HCT116 (cell line): ENCODE measurements around the gene HLA-DMA. TPM values are rescaled to one million over a fixed set of nuclear protein-coding genes. Genes with fewer than 3 reads are reported as not detected.

Experiments used
- ATAC-seq: fragments of 200-7000 bp; cut with Tn5 transposase; 2 replicates; pipeline ENCODE4 v1.9.1; 2020; ENCODE audit warnings: mild to moderate bottlenecking, moderate library complexity
- BruUV-seq: library from RNA; stranded (reverse); fragments of 400-500 nt; replicated peaks from 2 replicates; lab custom pipeline; 2021; lab: Mats Ljungman, UMichigan
- CTCF ChIA-PET: fragments of 300-600 bp; sonication (Branson Sonifier 250); formaldehyde crosslinking; loops from one replicate; lab custom pipeline; 2021; ENCODE audit warnings: antibody characterized with exemption; lab: Charles Lee
- POLR2A ChIA-PET: fragments of 300-600, 350-600 bp; sonication (Branson Sonifier 250); formaldehyde crosslinking; loops from one replicate; lab custom pipeline; 2021; ENCODE audit warnings: antibody characterized with exemption; lab: Charles Lee
- RAD21 ChIA-PET, 2 experiments: fragments of 300-600 bp; sonication (Branson Sonifier 250); formaldehyde crosslinking; loops; one replicate each; lab custom pipeline; 2023; ENCODE audit warnings: low total read pairs in 2 of 2; ENCODE audit not compliant: uncharacterized antibody in 2 of 2, unreplicated experiment in 2 of 2, low non-redundant PET in 1 of 2; lab: Charles Lee
- DNase-seq: peaks from one replicate; pipeline ENCODE4 v3.0.0-alpha.2; 2010; ENCODE audit warnings: low read depth, low spot score
- H2AFZ ChIP-seq: fragments of 200-600 bp; shearing (Covaris generic), sonication (generic); 2 replicates; pipeline ENCODE4 v1.6.1; 2017; ENCODE audit warnings: low read depth, mixed run types, mixed read lengths, antibody characterized with exemption, low read length; ENCODE audit not compliant: poor library complexity, severe bottlenecking
- H3K27ac ChIP-seq: 2 replicates; pipeline ENCODE4 v1.5.1; 2012; ENCODE audit warnings: low read depth, low read length
- H3K27me3 ChIP-seq: fragments of 200-600 bp; sonication (generic); 2 replicates; pipeline ENCODE4 v1.6.1; 2016; ENCODE audit warnings: mixed run types, low read length, mixed read lengths; ENCODE audit not compliant: insufficient read depth
- H3K36me3 ChIP-seq, 2 experiments: fragments of 200-500 bp in 1 of 2; fragments of 200-600 bp in 1 of 2; sonication (Bioruptor generic) in 1 of 2; sonication (generic) in 1 of 2; 2 replicates each; pipeline versions ENCODE4 v1.5.1 to v1.6.1; 2014 to 2016; ENCODE audit warnings: low read length in 2 of 2, inconsistent platforms in 1 of 2, mixed read lengths in 1 of 2, mixed run types in 1 of 2; ENCODE audit not compliant: insufficient read depth in 2 of 2, control insufficient read depth in 1 of 2
- H3K4me1 ChIP-seq, 2 experiments: fragments of 200-600 bp in 1 of 2; sonication (generic) in 1 of 2; 2 replicates each; pipeline versions ENCODE4 v1.5.1 to v1.6.1; 2012 to 2017; ENCODE audit warnings: low read length in 2 of 2, inconsistent platforms in 1 of 2, mild to moderate bottlenecking in 1 of 2, mixed read lengths in 1 of 2, mixed run types in 1 of 2, moderate library complexity in 1 of 2; ENCODE audit not compliant: insufficient read depth in 2 of 2, control insufficient read depth in 1 of 2
- H3K4me2 ChIP-seq: fragments of 200-600 bp; sonication (generic); 2 replicates; pipeline ENCODE4 v1.6.1; 2017; ENCODE audit warnings: mixed run types, low read length, mixed read lengths
- H3K4me3 ChIP-seq, 2 experiments: fragments of 200-600 bp in 1 of 2; sonication (generic) in 1 of 2; replicated peaks in 1 of 2; 2 replicates each; pipeline ENCODE4 v1.5.1; 2011 to 2016; ENCODE audit warnings: low read length in 2 of 2, control low read depth in 1 of 2, low read depth in 1 of 2, mild to moderate bottlenecking in 1 of 2, mixed read lengths in 1 of 2, mixed run types in 1 of 2
- H3K79me2 ChIP-seq: fragments of 200-600 bp; sonication (generic); 2 replicates; pipeline ENCODE4 v1.6.1; 2017; ENCODE audit warnings: mild to moderate bottlenecking, mixed run types, low read length, moderate library complexity, mixed read lengths; ENCODE audit not compliant: insufficient read depth
- H3K9ac ChIP-seq: fragments of 200-600 bp; sonication (generic); 2 replicates; pipeline ENCODE4 v1.6.1; 2016; ENCODE audit warnings: low read length, mixed read lengths
- H3K9me2 ChIP-seq: fragments of 200-600 bp; sonication (generic), shearing (Covaris generic); 2 replicates; pipeline ENCODE4 v1.6.1; 2017; ENCODE audit warnings: mixed run types, mild to moderate bottlenecking, moderate library complexity; ENCODE audit not compliant: insufficient read depth
- H3K9me3 ChIP-seq, 2 experiments: fragments of 200-500 bp in 1 of 2; fragments of 200-600 bp in 1 of 2; sonication (Bioruptor generic) in 1 of 2; sonication (generic) in 1 of 2; 2 replicates each; pipeline ENCODE4 v1.6.1; 2014 to 2017; ENCODE audit warnings: low read length in 2 of 2, mixed read lengths in 2 of 2, inconsistent platforms in 1 of 2, low read depth in 1 of 2, mild to moderate bottlenecking in 1 of 2, mixed run types in 1 of 2, moderate library complexity in 1 of 2; ENCODE audit not compliant: control insufficient read depth in 1 of 2, insufficient read depth in 1 of 2
- H4K20me1 ChIP-seq: fragments of 200-600 bp; sonication (generic), shearing (Covaris generic); 2 replicates; pipeline ENCODE4 v1.6.1; 2017; ENCODE audit warnings: mixed run types, mild to moderate bottlenecking, moderate library complexity; ENCODE audit not compliant: insufficient read depth
- EGR1 ChIP-seq: IDR thresholded peaks from 2 replicates; pipeline ENCODE4 v1.6.1; 2012; ENCODE audit warnings: low read depth
- EZH2 ChIP-seq: fragments of 200-600 bp; sonication (generic); IDR thresholded peaks from 2 replicates; pipeline ENCODE4 v1.6.1; 2017; ENCODE audit warnings: antibody characterized with exemption, mixed run types
- SIN3A ChIP-seq: IDR thresholded peaks from 2 replicates; pipeline ENCODE4 v1.6.1; 2012; ENCODE audit warnings: low read depth
- SP1 ChIP-seq: IDR thresholded peaks from 2 replicates; pipeline ENCODE4 v1.6.1; 2012; ENCODE audit warnings: low read depth
- SRF ChIP-seq: IDR thresholded peaks from 2 replicates; pipeline ENCODE4 v1.6.1; 2012; ENCODE audit warnings: low read depth
- YY1 ChIP-seq: IDR thresholded peaks from 2 replicates; pipeline ENCODE4 v1.6.1; 2011; ENCODE audit warnings: low read length, low read depth, moderate library complexity, mild to moderate bottlenecking; ENCODE audit not compliant: insufficient replicate concordance; ENCODE audit errors: extremely low read depth
- intact Hi-C: fragments of 100-400 bp; cut with micrococcal nuclease; formaldehyde crosslinking; loops from 2 replicates; pipeline ENCODE4 v1.10.0; 2022
- total RNA-seq: library from RNA; stranded (reverse); gene quantifications from one replicate; pipeline ENCODE4 v1.2.1, GENCODE V29; 2021; ENCODE audit not compliant: unreplicated experiment
- TF ChIP-seq, protein P1 (sequence below), 3 experiments: fragments of 200-600 bp in 1 of 3; sonication (generic) in 1 of 3; IDR thresholded peaks in 2 of 3; conservative IDR thresholded peaks in 1 of 3; 2 replicates each; pipeline ENCODE4 v1.5.1; 2012 to 2017; ENCODE audit warnings: low read depth in 2 of 3, low read length in 2 of 3, antibody characterized with exemption in 1 of 3, borderline replicate concordance in 1 of 3, control low read depth in 1 of 3, mild to moderate bottlenecking in 1 of 3, mixed read lengths in 1 of 3, mixed run types in 1 of 3, moderate library complexity in 1 of 3; ENCODE audit not compliant: insufficient read depth in 1 of 3

Gene HLA-DMA
- total RNA-seq, 1 experiment from 2014 or later, result 12.1 TPM

DNA sequence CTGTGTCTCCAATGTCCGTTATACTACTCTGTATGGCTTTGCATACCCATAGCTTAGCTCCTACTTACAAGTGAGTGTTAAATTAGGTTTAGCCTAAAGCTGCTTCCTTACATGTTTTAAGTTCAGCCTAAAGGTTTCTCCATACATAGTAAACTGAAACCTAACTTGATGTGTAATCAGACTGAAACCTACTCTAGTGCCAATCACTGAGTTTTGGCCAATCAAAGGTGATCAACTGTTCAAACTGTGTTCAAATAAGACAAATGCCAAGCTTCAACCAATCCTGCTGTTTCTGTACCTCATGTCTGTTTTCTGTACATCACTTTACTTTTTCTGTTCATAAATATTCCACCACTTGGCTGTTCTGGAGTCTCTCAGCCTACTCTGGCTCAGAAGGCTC is 36.5 kb upstream of the HLA-DMA start:
- intact Hi-C loops, result no loop called here
- Histone ChIP-seq H3K9me3 (no peaks in the 10 kb centered on the region), H3K9me2 (no peaks in the 10 kb centered on the region), H4K20me1 (no peaks in the 10 kb centered on the region; the same call in 1 of the 2 replicates), H2AFZ (no peak overlapping the region), H3K4me3 (no peak overlapping the region), H3K79me2 (no peaks in the 10 kb centered on the region), H3K27me3 (no peaks in the 10 kb centered on the region), H3K9ac (no peak overlapping the region)
- ChIA-PET POLR2A (interaction anchor here (1.3 to 12.5 kb wide), 2 partner anchors 8 to 18 kb away, joined by 3 to 227 read pairs; partner anchors contain the start of gene BRD2), RAD21 (no interaction called here), CTCF (interaction anchor here (1.5 kb wide), 1 partner anchor 56 kb away, joined by 3 read pairs; no protein-coding TSS in a partner anchor)
- ATAC-seq (no peak), DNase-seq (no peak)
- no TSS peak for BruUV-seq
- TF ChIP-seq YY1 (no peak), SP1 (no peak), SIN3A (no peak), EGR1 (no peak), EZH2 (no peak), SRF (no peak)
- TF ChIP-seq, protein P1, sequence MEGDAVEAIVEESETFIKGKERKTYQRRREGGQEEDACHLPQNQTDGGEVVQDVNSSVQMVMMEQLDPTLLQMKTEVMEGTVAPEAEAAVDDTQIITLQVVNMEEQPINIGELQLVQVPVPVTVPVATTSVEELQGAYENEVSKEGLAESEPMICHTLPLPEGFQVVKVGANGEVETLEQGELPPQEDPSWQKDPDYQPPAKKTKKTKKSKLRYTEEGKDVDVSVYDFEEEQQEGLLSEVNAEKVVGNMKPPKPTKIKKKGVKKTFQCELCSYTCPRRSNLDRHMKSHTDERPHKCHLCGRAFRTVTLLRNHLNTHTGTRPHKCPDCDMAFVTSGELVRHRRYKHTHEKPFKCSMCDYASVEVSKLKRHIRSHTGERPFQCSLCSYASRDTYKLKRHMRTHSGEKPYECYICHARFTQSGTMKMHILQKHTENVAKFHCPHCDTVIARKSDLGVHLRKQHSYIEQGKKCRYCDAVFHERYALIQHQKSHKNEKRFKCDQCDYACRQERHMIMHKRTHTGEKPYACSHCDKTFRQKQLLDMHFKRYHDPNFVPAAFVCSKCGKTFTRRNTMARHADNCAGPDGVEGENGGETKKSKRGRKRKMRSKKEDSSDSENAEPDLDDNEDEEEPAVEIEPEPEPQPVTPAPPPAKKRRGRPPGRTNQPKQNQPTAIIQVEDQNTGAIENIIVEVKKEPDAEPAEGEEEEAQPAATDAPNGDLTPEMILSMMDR (IDR thresholded peaks at IDR 0.05 in 2 of 3, conservative IDR thresholded peaks at IDR 0.05 in 1 of 3; ENCODE audit: borderline replicate concordance in 1 of 3, insufficient read depth in 1 of 3, low read depth in 2 of 3, low read length in 2 of 3), result no peak
- TF ChIP-seq, all 23 proteins: peak for 0
- Histone ChIP-seq H3K4me1 (no peaks in the 10 kb centered on the region), H3K27ac (no peak overlapping the region), H3K4me2 (no peak overlapping the region), H3K36me3 (no peaks in the 10 kb centered on the region)
